ENCODE results near the gene CILP.

CILP gene

DNA sequence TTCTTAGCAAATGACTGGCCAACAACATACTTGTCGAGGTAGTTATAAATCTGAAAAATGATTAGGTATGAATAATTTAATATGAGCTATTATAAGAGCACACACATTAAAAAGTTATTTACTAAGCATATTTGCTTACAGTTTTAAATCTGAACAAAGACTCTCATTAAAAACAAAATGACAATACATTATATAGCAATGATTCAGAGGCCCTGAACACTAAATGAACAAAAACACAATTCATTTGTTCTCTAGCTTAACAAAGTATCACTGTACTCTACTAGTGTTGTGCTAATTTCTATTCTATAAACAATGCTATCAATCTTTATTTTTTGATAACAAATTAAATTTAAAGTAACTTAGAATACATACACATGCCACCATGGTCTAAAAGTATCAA lies 47.1 kb downstream of the CILP start:
- Histone ChIP-seq H3K27ac (ENCODE audit: low read depth, low read length) (no peak overlapping the region), H3K4me3 (ENCODE audit: low read depth in 1 of 5, low read length in 5 of 5) (no peak overlapping the region), H3K4me1 (ENCODE audit: control insufficient read depth in 5 of 5, insufficient read depth in 5 of 5, low read length in 5 of 5) (peaks cover 0 to 4% (median 0%) of the 10 kb centered on the region in 5 donors), H3K27me3 (ENCODE audit: control insufficient read depth in 5 of 5, insufficient read depth in 4 of 5, low read length in 5 of 5) (no peaks in the 10 kb centered on the region), H3K36me3 (ENCODE audit: control insufficient read depth in 5 of 5, insufficient read depth in 5 of 5, low read length in 5 of 5) (peaks cover 18 to 42% (median 34%) of the 10 kb centered on the region in 5 donors), H3K9me3 (ENCODE audit: control insufficient read depth in 5 of 5, low read length in 5 of 5) (no peaks in the 10 kb centered on the region), H3K9ac (ENCODE audit: low read length in 5 of 5) (no peak overlapping the region)

DNA sequence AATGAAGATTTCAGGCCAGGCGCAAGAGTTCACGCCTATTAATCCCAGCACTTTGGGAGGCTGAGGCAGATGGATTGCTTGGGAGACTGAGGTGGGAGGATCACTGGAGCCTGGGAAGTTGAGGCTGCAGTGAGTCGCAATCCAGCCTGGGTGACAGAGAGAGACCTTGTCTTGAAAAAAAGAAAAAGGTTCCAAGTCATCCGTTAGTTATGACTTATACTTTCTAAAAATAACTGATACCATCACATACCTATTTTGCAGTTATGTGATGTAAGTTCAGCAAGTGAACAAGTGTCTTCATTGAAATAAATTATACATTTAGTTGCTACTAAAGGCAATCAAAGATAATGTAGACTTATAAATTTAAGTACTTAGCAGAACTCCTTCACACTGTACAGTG lies 48.2 kb downstream of the CILP start:
- Histone ChIP-seq H3K36me3 (ENCODE audit: control insufficient read depth in 5 of 5, insufficient read depth in 5 of 5, low read length in 5 of 5) (peaks cover 23 to 48% (median 42%) of the 10 kb centered on the region in 5 donors), H3K4me1 (ENCODE audit: control insufficient read depth in 5 of 5, insufficient read depth in 5 of 5, low read length in 5 of 5) (peaks cover 0 to 4% (median 0%) of the 10 kb centered on the region in 5 donors), H3K4me3 (ENCODE audit: low read depth in 1 of 5, low read length in 5 of 5) (no peak overlapping the region), H3K27me3 (ENCODE audit: control insufficient read depth in 5 of 5, insufficient read depth in 4 of 5, low read length in 5 of 5) (no peaks in the 10 kb centered on the region), H3K27ac (ENCODE audit: low read depth, low read length) (no peak overlapping the region), H3K9me3 (ENCODE audit: control insufficient read depth in 5 of 5, low read length in 5 of 5) (no peaks in the 10 kb centered on the region), H3K9ac (ENCODE audit: low read length in 5 of 5) (no peak overlapping the region)

- peaks cover 0 to 2% (median 0%) of the 10 kb centered on the region in 5 donors for H3K4me1 ChIP-seq (ENCODE audit: control insufficient read depth in 5 of 5, insufficient read depth in 5 of 5, low read length in 5 of 5)
- H3K9me3 ChIP-seq (ENCODE audit: control insufficient read depth in 5 of 5, low read length in 5 of 5), result no peaks in the 10 kb centered on the region
- peaks cover 57 to 75% (median 63%) of the 10 kb centered on the region in 5 donors for H3K36me3 ChIP-seq (ENCODE audit: control insufficient read depth in 5 of 5, insufficient read depth in 5 of 5, low read length in 5 of 5)
- H3K9ac ChIP-seq (ENCODE audit: low read length in 5 of 5), result no peak overlapping the region
- H3K27me3 ChIP-seq (ENCODE audit: control insufficient read depth in 5 of 5, insufficient read depth in 4 of 5, low read length in 5 of 5), result no peaks in the 10 kb centered on the region
- no peak overlapping the region for H3K27ac ChIP-seq (ENCODE audit: low read depth, low read length)
- H3K4me3 ChIP-seq (ENCODE audit: low read depth in 1 of 5, low read length in 5 of 5), result no peak overlapping the region
These were observed 54.6 kb downstream of the CILP start for GRCh38 chr15:65156692-65157091.

DNA sequence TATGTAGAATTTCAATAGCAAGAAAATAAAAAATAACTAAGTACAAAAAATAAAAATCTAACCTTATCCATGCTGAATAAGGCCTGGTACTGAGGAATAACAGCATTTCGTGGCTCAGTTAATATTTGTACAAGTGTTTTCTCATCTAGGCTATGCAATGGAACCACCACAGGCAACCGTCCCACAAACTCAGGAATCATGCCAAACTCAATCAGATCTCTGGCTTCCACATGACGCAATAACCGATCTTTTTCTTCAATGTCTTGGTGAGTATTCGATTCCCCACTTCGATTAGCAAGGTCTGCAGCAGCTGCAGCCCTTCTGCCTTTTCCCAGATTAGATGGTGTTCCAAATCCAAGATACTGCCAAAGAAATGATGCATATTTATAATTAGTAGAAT lies 56.6 kb downstream of the CILP start:
- peaks cover 63 to 87% (median 70%) of the 10 kb centered on the region in 5 donors for H3K36me3 ChIP-seq (ENCODE audit: control insufficient read depth in 5 of 5, insufficient read depth in 5 of 5, low read length in 5 of 5)

DNA sequence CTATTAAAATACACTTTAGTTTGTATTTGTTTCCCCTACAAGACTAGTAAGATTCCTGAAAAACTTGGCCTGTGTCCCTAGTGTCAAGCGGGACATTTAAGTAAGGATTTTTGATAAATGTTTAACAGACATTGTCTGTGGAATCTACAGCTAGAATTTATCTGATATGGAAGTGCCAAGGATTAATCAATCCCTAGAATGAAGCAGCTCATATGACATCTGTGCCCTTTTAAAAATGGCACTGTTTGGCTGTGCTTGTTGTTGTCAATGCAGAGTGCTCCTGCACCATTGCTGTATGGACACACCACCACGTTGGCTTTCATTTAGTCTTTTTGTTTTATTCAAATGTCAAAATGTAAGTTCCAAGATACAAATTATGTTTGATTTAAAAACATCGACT lies 63.4 kb downstream of the CILP start:
- Histone ChIP-seq H3K4me1 (ENCODE audit: control insufficient read depth in 5 of 5, insufficient read depth in 5 of 5, low read length in 5 of 5) (no peaks in the 10 kb centered on the region), H3K27me3 (ENCODE audit: control insufficient read depth in 5 of 5, insufficient read depth in 4 of 5, low read length in 5 of 5) (no peaks in the 10 kb centered on the region), H3K36me3 (ENCODE audit: control insufficient read depth in 5 of 5, insufficient read depth in 5 of 5, low read length in 5 of 5) (peaks cover 27 to 54% (median 36%) of the 10 kb centered on the region in 5 donors), H3K9ac (ENCODE audit: low read length in 5 of 5) (no peak overlapping the region), H3K9me3 (ENCODE audit: control insufficient read depth in 5 of 5, low read length in 5 of 5) (no peaks in the 10 kb centered on the region), H3K4me3 (ENCODE audit: low read depth in 1 of 5, low read length in 5 of 5) (no peak overlapping the region), H3K27ac (ENCODE audit: low read depth, low read length) (no peak overlapping the region)

More for the DNA sequence above, 56.6 kb downstream of the CILP start:
- H3K4me1 ChIP-seq (ENCODE audit: control insufficient read depth in 5 of 5, insufficient read depth in 5 of 5, low read length in 5 of 5), result peaks cover 0 to 2% (median 0%) of the 10 kb centered on the region in 5 donors
- no peaks in the 10 kb centered on the region for H3K27me3 ChIP-seq (ENCODE audit: control insufficient read depth in 5 of 5, insufficient read depth in 4 of 5, low read length in 5 of 5)
- no peaks in the 10 kb centered on the region for H3K9me3 ChIP-seq (ENCODE audit: control insufficient read depth in 5 of 5, low read length in 5 of 5)
- H3K4me3 ChIP-seq (ENCODE audit: low read depth in 1 of 5, low read length in 5 of 5), result no peak overlapping the region
- H3K9ac ChIP-seq (ENCODE audit: low read length in 5 of 5), result no peak overlapping the region
- no peak overlapping the region for H3K27ac ChIP-seq (ENCODE audit: low read depth, low read length)

DNA sequence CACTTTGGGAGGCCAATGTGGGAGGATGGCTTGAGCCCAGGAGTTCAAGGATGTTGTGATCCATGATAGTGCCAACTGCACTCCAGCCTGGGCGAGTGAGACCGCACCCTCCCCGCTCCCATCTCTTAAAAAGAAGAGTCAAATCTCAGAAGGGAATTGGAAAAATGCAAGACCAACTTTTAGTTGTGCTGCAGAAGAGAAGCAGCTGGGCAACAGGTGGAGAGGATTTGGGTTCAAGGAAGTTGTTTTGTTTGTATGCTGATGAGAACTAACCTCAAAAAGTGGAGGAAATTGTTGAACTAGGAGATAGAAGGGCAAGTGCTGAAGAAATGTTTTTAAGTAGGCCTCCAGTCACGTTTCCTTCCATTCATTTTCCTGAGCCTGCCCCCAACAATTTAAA lies 64.8 kb downstream of the CILP start:
- Histone ChIP-seq H3K27ac (ENCODE audit: low read depth, low read length) (no peak overlapping the region), H3K4me1 (ENCODE audit: control insufficient read depth in 5 of 5, insufficient read depth in 5 of 5, low read length in 5 of 5) (no peaks in the 10 kb centered on the region), H3K27me3 (ENCODE audit: control insufficient read depth in 5 of 5, insufficient read depth in 4 of 5, low read length in 5 of 5) (no peaks in the 10 kb centered on the region), H3K4me3 (ENCODE audit: low read depth in 1 of 5, low read length in 5 of 5) (no peak overlapping the region), H3K36me3 (ENCODE audit: control insufficient read depth in 5 of 5, insufficient read depth in 5 of 5, low read length in 5 of 5) (peaks cover 21 to 42% (median 30%) of the 10 kb centered on the region in 5 donors), H3K9ac (ENCODE audit: low read length in 5 of 5) (no peak overlapping the region), H3K9me3 (ENCODE audit: control insufficient read depth in 5 of 5, low read length in 5 of 5) (no peaks in the 10 kb centered on the region)
